NCI-H1417 treated with DMSO at 0.1 percent for 48 hours (cell line): ENCODE measurements around the gene ZNF445.
"Not testable (repeated sequence)": the region's sequence is repeated elsewhere in the genome, so short reads cannot be mapped to it uniquely, and the experiment has no call there.

Source experiments
- DNase-seq: peaks from one replicate; lab custom pipeline; 2025; lab: John Stamatoyannopoulos, UW

The ZNF445 gene

DNA sequence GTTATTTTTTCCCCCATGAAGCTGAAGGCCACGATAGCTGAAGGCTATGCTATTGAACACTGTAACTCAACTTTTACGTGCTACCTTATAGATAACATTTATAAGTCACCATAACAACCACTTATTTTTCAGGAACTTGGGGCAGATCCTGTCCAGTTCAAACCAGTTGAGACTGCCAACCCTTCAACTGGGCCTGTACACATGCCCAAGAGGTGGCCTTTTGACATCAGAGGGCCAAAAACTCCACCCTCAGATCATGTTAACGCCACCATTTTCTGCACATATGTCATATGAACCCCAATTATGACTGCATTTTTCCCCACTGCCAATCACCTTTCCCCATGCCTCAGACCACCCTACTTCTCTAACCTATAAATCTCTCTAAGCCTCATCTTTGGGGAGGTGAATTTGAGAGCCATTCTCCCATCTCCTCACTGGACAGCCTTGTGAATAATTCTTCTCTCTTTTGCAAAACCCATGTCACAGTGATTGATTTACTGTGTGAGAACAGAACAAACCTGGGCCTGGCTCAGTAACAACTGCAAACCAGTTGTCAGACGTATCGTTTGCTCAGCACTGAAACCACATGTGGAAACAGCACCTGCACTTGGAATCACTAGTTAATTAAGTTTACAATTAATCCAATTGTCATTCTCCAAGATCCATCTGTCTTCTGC is 42.5 kb downstream of the ZNF445 start:
- DNase-seq = no peak

DNA sequence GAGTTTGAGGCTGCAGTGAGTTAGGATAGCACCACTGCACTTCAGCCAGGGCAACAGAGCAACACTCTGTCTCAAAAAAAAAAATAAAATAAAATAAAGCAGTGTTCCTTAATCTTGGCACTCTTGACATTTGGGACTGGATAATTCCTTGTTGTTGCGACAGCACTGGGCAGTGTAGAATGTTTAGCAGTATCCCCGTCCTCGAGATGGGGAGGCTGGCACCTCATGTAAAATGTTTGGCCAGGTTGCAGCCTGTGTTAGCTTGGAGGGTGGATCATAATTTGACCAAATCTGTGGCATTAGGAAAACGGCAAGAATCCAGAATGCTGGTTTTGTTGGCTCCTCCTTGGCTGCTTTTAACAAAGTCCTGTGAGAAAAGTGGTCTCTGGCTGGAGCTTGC is 47.0 kb downstream of the ZNF445 start:
- no peak for DNase-seq

DNA sequence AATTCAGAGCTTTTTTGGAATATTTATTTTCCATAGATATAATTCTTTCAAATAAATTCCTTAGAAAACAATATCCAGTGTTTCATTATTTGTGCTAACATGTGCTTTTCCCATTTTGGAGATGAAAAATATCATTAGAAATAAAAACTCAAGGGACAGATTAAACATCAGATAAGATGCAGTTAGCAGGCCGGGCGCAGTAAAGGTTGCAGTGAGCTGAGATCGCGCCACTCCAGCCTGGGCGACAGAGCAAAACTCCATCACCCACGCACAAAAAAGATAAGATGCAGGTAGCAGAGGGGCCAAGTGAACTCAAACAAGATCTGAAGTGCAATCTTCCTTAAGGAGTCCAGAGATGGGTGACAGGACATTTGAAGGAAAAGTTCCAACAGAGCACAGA is 48.0 kb downstream of the ZNF445 start:
- DNase-seq = no peak

GRCh38 chr3:44428910-44429309 is 48.6 kb downstream of the ZNF445 start:
- DNase-seq = no peak

DNA sequence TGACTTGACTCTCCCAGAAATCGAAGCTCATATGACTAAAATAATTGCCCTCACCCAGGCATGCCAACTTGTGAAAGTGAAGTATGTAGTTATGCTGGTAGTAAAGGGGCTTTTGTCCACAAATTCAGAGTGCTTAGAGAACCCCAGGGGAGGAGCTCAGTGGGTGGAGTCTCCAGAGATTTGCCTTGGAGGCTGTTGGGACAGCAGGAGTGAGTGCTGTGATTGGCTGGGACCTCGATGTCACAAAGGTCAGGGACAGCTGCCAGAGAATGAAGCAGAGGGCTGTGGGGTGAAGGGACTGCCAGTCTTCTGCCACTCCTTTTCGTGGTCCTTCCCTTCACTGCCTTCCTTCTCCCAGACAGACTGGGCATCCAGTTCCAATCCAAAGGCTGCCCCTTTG is 49.8 kb downstream of the ZNF445 start:
- DNase-seq = no peak

GRCh38 chr3:44424758-44425157 is 52.7 kb downstream of the ZNF445 start:
- DNase-seq = no peak

- no peak for DNase-seq
Observed at GRCh38 chr3:44421280-44421679, 56.2 kb downstream of the ZNF445 start.

GRCh38 chr3:44420676-44421075 is 56.8 kb downstream of the ZNF445 start:
- DNase-seq = no peak

DNA sequence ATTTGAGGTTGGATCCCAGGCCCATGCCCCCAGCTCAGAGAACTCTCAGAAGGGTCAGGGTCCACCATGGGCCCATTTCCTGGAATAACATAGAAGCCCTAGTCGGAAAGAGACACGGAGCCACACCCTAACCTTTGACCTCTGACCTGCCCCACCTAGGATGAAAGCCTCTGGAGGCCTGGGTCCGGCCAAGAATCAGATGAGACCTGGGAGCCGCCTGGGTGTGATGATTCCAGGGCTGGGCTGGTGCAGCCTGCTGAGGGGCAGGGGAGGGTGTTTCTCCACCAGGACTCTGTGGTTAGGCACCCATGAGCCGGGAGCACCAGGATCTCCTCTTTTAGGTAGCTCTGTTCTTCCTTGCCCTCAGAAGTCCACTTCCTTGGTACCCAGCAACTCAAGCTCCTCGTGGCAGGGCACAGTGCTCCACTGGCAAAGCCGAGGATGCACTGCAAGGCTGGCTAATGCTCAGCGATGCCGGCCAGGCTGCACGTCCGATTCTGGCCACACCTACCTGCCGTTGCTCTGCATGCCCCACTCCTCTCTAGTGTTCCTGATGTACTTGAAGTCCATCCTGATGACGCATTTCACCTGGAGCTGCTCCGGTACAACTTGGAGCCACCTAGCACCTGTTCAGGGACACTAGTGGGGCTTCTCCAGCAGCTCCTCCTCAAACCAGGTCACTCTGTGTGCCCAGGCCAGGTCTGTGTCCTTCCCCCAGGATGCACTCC is 57.4 kb downstream of the ZNF445 start:
- no peak for DNase-seq

GRCh38 chr3:44419116-44419922 is 58.2 kb downstream of the ZNF445 start:
- DNase-seq = no peak

GRCh38 chr3:44418549-44418948 is 58.9 kb downstream of the ZNF445 start:
- no peak for DNase-seq

- DNase-seq = not testable (repeated sequence)
Observed at GRCh38 chr3:44418118-44418517, 59.4 kb downstream of the ZNF445 start.

DNA sequence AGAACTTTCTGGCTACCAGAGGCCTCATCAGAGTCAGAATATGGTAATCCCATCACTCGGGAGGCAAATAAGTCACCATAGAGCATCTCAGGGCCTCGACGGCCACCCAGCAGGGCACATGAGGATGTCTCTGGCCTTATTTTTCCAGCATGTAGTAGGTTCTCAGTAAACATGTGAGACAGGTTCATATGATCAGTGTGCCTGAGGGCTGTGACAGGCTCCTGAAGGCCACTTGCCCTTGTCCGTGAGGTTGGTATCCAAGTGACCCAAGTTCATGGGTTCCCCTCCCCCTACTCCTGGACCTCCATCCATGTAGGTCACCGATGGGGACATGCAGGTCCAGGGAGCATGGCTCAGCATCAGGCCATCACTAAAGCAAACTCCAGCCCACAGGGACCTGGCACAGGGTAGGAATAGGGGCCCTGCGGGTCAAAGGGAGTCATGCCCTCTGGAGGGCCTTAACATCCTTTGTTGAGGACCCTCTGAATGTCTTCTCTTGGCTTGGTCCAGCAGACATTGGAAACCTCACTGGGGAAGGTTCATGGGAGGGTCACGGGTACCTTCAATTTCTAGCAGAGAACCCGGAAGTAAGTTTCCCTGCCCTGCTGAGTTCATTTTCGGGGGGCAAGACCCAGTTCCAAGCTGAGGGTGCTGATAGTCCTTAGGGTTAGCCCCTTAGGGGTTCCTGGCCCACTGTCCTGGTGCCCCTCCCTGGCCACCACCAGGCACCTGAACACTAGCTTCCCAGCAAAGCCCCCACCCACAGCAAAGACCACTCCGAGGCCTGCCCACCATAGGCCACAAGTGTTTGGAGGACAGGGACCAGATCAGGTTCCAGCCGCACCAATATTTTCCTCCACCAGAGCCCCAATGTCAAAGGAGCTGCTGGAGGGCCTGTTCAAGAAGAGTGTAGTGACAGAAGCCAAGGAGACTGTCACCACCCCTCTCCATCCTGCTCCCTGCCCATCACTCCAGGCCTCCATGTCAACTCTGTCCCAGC is 61.1 kb downstream of the ZNF445 start:
- no peak for DNase-seq

DNA sequence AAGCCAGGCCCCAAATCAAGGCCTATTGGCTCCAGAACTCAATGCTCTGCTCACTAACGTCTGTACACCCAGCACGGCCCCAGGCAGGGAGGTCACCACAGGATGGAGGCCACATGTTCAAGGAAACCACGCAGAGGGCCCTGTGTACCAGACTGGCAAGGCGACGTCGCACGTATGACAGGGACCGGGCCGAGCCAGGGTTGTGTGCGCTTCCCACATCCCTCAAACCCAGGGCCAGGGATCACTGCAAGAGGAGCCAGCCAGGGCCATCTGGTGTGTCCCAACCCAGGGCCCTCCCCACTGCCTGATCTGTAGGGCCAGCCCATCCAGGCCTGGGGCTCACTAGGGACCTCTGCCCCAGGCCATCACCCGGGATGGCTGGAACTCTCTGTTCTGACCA is 62.0 kb downstream of the ZNF445 start:
- no peak for DNase-seq

GRCh38 chr3:44414517-44415090 is 62.9 kb downstream of the ZNF445 start:
- no peak for DNase-seq

DNA sequence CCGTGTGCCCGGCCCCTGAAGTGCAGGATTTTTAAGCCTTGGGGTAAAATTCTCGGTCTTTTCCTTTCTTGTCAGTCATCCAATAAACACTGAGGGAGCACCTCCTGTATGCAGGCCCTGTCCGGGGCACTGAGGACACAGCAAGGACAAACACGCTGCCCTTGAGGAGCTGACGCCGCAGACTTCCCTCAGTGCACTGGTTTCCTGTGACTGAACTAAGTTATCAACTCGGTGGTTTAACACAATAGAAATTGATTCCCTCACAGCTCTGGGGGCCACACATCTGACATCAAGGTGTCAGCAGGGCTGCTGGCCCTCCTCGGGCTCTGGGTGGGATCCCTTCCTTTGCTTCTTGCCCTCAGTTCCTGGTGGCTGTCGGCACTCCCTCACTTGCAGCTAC is 65.1 kb downstream of the ZNF445 start:
- no peak for DNase-seq

GRCh38 chr3:44411031-44411645 is 66.3 kb downstream of the ZNF445 start:
- no peak for DNase-seq

DNA sequence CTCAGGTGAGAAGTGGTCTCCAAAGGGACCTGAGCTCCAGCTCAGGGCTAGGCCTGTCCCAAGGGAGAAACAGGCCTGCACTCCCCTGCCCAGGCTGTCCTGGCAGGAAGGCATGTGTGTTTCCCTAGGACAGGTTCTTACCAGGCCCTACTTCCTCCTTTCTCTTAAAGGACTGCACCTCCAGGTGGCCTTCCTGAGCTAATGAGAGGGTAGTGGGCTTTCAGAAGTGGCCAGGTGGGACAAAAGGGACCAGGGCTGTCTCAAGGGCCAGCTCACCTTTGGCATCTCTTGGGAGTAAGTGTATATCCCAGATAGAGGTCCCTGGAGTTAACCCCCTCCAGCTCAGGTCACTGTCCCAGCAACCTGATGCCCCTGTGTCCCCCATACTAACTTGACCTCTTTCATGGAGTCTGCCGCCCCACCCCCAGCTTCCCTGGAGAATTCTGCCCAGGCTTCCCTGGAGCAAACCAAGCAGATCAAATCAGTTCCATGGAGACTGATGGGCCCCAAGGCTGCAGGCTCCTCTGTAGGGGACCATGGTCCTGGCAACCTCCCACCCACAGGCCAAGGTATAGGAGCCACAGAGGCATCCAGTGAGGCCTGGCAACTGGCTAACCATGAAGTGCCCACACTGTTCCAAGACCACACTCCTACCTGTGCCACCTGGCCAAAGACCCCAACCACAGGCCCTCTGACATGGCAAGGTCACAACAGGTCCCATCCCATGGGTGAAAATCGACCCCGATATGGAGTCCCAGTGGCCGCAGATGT is 67.6 kb downstream of the ZNF445 start:
- DNase-seq = no peak

DNA sequence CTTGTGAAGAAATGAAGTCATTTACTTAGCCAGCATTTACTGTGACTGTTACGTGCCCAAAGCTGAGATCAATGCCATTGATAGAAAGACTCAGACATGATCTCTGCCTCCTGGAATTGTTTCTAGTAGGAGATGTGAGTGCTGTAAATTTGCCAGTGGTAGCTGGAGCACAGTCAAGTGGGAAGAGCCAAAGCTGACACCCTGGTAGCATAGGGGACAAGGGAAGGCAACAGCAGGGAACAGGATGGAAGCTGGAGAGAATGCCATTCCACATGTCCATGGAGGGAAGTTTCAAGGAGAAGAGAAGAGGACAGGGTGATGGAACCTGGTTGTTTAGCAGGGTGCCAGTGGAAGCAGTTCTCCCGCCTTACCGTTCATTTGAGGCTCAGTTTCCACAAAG is 74.9 kb downstream of the ZNF445 start:
- DNase-seq = no peak

GRCh38 chr3:44400771-44401170 is 76.7 kb downstream of the ZNF445 start:
- DNase-seq = no peak
